GM23338 (cell line): Measurements from ENCODE around the gene MMP1. TPM values are rescaled to one million over a fixed set of nuclear protein-coding genes. Genes with fewer than 3 reads are reported as not detected.

Experiments used
- ATAC-seq: fragments of 200-7000 bp; cut with Tn5 transposase; 3 replicates; pipeline ENCODE4 v1.9.1; 2020
- DNase-seq: peaks from one replicate; pipeline ENCODE4 v3.0.0-alpha.2; 2015; ENCODE audit warnings: low spot score
- H2AFZ ChIP-seq: fragments of 200-600 bp; sonication (generic); 2 replicates; pipeline ENCODE4 v1.8.0; 2016; ENCODE audit warnings: antibody characterized with exemption, mild to moderate bottlenecking, moderate library complexity
- H3F3A ChIP-seq: fragments of 200-600 bp; sonication (generic); replicated peaks from 2 replicates; pipeline ENCODE4 v1.8.0; 2017; ENCODE audit warnings: antibody characterized with exemption, mixed run types, low read depth
- H3K27ac ChIP-seq: fragments of 200-600 bp; sonication (generic); 2 replicates; pipeline ENCODE4 v1.6.1; 2016; ENCODE audit warnings: low read depth
- H3K27me3 ChIP-seq: fragments of 200-600 bp; sonication (generic); 2 replicates; pipeline ENCODE4 v1.8.0; 2016; ENCODE audit warnings: mild to moderate bottlenecking, mixed run types, moderate library complexity; ENCODE audit not compliant: insufficient read depth
- H3K36me3 ChIP-seq: fragments of 200-600 bp; sonication (generic); 2 replicates; pipeline ENCODE4 v1.8.0; 2016; ENCODE audit warnings: mild to moderate bottlenecking; ENCODE audit not compliant: insufficient read depth
- H3K4me1 ChIP-seq: fragments of 200-600 bp; sonication (generic); 2 replicates; pipeline ENCODE4 v1.8.0; 2016; ENCODE audit warnings: mild to moderate bottlenecking, moderate library complexity; ENCODE audit not compliant: insufficient read depth
- H3K4me2 ChIP-seq: fragments of 200-600 bp; sonication (generic); 2 replicates; pipeline ENCODE4 v1.7.1; 2017; ENCODE audit warnings: mixed run types
- H3K4me3 ChIP-seq: fragments of 200-600 bp; sonication (generic); 2 replicates; pipeline ENCODE4 v1.6.1; 2016; ENCODE audit warnings: mixed run types
- H3K79me2 ChIP-seq: fragments of 200-600 bp; sonication (generic); replicated peaks from 2 replicates; pipeline ENCODE4 v1.8.0; 2017; ENCODE audit warnings: mild to moderate bottlenecking; ENCODE audit not compliant: insufficient read depth
- H3K9me2 ChIP-seq: fragments of 200-600 bp; sonication (generic); 2 replicates; pipeline ENCODE4 v1.8.0; 2017; ENCODE audit not compliant: insufficient read depth
- H4K20me1 ChIP-seq: fragments of 200-600 bp; sonication (generic); replicated peaks from 2 replicates; pipeline ENCODE4 v1.8.0; 2017; ENCODE audit warnings: mild to moderate bottlenecking; ENCODE audit not compliant: insufficient read depth
- H3K27ac Mint-ChIP-seq: 2 replicates; pipeline ENCODE4 v1.8.0; 2020; ENCODE audit warnings: inconsistent platforms, mild to moderate bottlenecking, moderate library complexity, mixed read lengths
- H3K27me3 Mint-ChIP-seq: 3 replicates; pipeline ENCODE4 v1.8.0; 2022; ENCODE audit warnings: low read depth, mild to moderate bottlenecking, moderate library complexity, mixed read lengths, inconsistent platforms; ENCODE audit not compliant: insufficient read depth, poor library complexity
- H3K36me3 Mint-ChIP-seq: 3 replicates; pipeline ENCODE4 v1.8.0; 2021; ENCODE audit warnings: low read depth, mild to moderate bottlenecking, inconsistent platforms, moderate library complexity, mixed read lengths
- H3K4me1 Mint-ChIP-seq: 3 replicates; pipeline ENCODE4 v1.8.0; 2020; ENCODE audit warnings: mild to moderate bottlenecking, inconsistent platforms, mixed read lengths
- H3K4me3 Mint-ChIP-seq: 3 replicates; pipeline ENCODE4 v1.8.0; 2021; ENCODE audit warnings: moderate library complexity, mild to moderate bottlenecking, inconsistent platforms, mixed read lengths
- H3K9me3 Mint-ChIP-seq: 3 replicates; pipeline ENCODE4 v1.8.0; 2020; ENCODE audit warnings: moderate library complexity, mild to moderate bottlenecking, inconsistent platforms, mixed read lengths
- EZH2 ChIP-seq: fragments of 200-600 bp; sonication (generic); IDR thresholded peaks from one replicate; pipeline ENCODE4 v1.8.0; 2017; ENCODE audit warnings: antibody characterized with exemption, mild to moderate bottlenecking, low read depth; ENCODE audit not compliant: unreplicated experiment
- EZH2phosphoT487 ChIP-seq: fragments of 200-600 bp; sonication (generic); IDR thresholded peaks from one replicate; pipeline ENCODE4 v1.8.1; 2018; ENCODE audit warnings: antibody characterized with exemption; ENCODE audit not compliant: unreplicated experiment
- JUNB ChIP-seq: IDR thresholded peaks from one replicate; pipeline ENCODE4 v1.6.1; 2016; ENCODE audit warnings: antibody characterized with exemption; ENCODE audit not compliant: unreplicated experiment
- NANOG ChIP-seq: IDR thresholded peaks from 2 replicates; pipeline ENCODE4 v1.6.1; 2016; ENCODE audit warnings: antibody characterized with exemption, borderline replicate concordance
- POLR2AphosphoS5 ChIP-seq: IDR thresholded peaks from 2 replicates; pipeline ENCODE4 v1.6.1; 2016; ENCODE audit warnings: antibody characterized with exemption, low read depth
- STAT1 ChIP-seq: IDR thresholded peaks from one replicate; pipeline ENCODE4 v1.6.1; 2016; ENCODE audit warnings: antibody characterized with exemption; ENCODE audit not compliant: unreplicated experiment
- ZNF331 ChIP-seq: fragments of 250-450 bp; sonication (Bioruptor Pico); IDR thresholded peaks from 2 replicates; pipeline ENCODE4 v1.5.0; 2020; ENCODE audit warnings: low read depth, mild to moderate bottlenecking, moderate library complexity
- polyA plus RNA-seq: library from polyadenylated mRNA; unstranded; fragments of >200 nt; fragmentation: Nextera tagmentation; extraction: Ambion mirVana; gene quantifications from 2 replicates; pipeline ENCODE4 v1.2.1, GENCODE V29; 2016
- total RNA-seq: library from RNA; depleted of rRNA; stranded (reverse); fragments of >200 nt; shearing (Covaris generic); gene quantifications from 2 replicates; pipeline ENCODE4 v1.2.3, GENCODE V29; 2014
- TF ChIP-seq, protein P1 (sequence below): IDR thresholded peaks from one replicate; pipeline ENCODE4 v1.6.1; 2018; ENCODE audit warnings: antibody characterized with exemption; ENCODE audit not compliant: unreplicated experiment
- TF ChIP-seq, protein P2 (sequence below): IDR thresholded peaks from 2 replicates; pipeline ENCODE4 v1.6.1; 2016; ENCODE audit warnings: antibody characterized with exemption
- TF ChIP-seq, protein P3 (sequence below), 2 experiments: fragments of 200-600 bp in 1 of 2; sonication (generic) in 1 of 2; conservative IDR thresholded peaks; 2 replicates each; pipeline versions ENCODE4 v1.5.1 to v1.6.1; 2016 to 2017; ENCODE audit warnings: antibody characterized with exemption in 2 of 2, low read depth in 2 of 2, mild to moderate bottlenecking in 2 of 2, moderate library complexity in 1 of 2
- TF ChIP-seq, protein P4 (sequence below): fragments of 250-450 bp; sonication (Bioruptor Pico); IDR thresholded peaks from 2 replicates; pipeline ENCODE4 v1.5.0; 2020; ENCODE audit warnings: mild to moderate bottlenecking, moderate library complexity

Gene MMP1
- total and polyA plus RNA-seq, 2 experiments from 2014 or later, result not detected

DNA sequence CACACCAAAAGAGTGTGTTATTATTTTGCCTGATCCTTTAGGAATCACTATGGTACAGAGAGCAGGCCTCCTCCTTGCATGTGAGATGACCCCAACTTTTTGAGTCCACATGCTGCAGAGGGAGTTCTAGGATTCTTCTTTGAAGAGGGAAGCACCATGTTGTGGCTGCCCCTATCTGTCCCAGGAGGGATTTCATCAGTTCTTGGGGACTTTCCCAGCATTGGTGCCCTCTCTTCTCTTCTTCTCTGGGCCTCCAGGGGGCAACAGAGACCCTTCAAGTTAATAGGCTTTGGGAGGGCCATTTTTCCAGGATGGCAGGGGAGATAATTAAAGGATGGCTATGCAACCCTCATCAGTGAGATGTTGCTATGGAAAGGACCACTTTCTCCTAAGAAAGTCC is 3.6 kb downstream of the MMP1 start (continued):
- TF ChIP-seq, protein P1, sequence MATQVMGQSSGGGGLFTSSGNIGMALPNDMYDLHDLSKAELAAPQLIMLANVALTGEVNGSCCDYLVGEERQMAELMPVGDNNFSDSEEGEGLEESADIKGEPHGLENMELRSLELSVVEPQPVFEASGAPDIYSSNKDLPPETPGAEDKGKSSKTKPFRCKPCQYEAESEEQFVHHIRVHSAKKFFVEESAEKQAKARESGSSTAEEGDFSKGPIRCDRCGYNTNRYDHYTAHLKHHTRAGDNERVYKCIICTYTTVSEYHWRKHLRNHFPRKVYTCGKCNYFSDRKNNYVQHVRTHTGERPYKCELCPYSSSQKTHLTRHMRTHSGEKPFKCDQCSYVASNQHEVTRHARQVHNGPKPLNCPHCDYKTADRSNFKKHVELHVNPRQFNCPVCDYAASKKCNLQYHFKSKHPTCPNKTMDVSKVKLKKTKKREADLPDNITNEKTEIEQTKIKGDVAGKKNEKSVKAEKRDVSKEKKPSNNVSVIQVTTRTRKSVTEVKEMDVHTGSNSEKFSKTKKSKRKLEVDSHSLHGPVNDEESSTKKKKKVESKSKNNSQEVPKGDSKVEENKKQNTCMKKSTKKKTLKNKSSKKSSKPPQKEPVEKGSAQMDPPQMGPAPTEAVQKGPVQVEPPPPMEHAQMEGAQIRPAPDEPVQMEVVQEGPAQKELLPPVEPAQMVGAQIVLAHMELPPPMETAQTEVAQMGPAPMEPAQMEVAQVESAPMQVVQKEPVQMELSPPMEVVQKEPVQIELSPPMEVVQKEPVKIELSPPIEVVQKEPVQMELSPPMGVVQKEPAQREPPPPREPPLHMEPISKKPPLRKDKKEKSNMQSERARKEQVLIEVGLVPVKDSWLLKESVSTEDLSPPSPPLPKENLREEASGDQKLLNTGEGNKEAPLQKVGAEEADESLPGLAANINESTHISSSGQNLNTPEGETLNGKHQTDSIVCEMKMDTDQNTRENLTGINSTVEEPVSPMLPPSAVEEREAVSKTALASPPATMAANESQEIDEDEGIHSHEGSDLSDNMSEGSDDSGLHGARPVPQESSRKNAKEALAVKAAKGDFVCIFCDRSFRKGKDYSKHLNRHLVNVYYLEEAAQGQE, result no peak
- TF ChIP-seq JUNB (no peak), EZH2phosphoT487 (no peak), STAT1 (no peak), POLR2AphosphoS5 (no peak)
- TF ChIP-seq, protein P2, sequence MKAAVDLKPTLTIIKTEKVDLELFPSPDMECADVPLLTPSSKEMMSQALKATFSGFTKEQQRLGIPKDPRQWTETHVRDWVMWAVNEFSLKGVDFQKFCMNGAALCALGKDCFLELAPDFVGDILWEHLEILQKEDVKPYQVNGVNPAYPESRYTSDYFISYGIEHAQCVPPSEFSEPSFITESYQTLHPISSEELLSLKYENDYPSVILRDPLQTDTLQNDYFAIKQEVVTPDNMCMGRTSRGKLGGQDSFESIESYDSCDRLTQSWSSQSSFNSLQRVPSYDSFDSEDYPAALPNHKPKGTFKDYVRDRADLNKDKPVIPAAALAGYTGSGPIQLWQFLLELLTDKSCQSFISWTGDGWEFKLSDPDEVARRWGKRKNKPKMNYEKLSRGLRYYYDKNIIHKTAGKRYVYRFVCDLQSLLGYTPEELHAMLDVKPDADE, result no peak
- TF ChIP-seq, protein P3, sequence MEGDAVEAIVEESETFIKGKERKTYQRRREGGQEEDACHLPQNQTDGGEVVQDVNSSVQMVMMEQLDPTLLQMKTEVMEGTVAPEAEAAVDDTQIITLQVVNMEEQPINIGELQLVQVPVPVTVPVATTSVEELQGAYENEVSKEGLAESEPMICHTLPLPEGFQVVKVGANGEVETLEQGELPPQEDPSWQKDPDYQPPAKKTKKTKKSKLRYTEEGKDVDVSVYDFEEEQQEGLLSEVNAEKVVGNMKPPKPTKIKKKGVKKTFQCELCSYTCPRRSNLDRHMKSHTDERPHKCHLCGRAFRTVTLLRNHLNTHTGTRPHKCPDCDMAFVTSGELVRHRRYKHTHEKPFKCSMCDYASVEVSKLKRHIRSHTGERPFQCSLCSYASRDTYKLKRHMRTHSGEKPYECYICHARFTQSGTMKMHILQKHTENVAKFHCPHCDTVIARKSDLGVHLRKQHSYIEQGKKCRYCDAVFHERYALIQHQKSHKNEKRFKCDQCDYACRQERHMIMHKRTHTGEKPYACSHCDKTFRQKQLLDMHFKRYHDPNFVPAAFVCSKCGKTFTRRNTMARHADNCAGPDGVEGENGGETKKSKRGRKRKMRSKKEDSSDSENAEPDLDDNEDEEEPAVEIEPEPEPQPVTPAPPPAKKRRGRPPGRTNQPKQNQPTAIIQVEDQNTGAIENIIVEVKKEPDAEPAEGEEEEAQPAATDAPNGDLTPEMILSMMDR (conservative IDR thresholded peaks at IDR 0.05; ENCODE audit: low read depth in 2 of 2), result peak; percentile 79 to 81

DNA sequence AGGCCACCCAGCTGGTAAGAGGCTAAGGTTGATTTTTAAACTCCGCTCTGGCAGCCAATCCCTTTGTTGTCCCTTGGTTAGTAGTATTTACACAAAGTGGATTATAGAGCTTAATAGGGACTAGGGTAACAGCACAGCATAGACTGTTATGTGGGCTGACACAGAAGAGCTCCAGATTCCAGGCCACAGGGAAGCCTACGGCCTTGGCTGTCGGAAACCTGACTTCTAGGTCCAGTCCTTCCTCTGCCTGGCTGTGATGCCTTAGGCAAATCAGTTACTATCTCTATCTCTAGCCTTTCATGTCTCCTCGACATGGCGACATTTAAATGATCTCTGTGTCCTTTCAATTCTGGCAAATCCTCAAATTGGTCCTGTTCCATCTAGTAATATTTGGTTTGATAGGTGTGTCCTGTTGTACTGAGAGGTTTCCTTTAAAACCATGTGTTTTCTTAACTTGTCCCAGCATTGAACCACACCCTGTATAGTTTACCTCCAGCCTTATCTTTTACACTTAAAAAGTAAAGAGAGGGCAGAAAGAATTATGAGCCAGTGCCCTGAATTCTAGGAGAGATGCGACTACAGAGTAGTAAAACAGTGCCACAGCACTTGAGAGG is 4.2 kb downstream of the MMP1 start:
- Mint-ChIP-seq H3K4me3 (no peak overlapping the region), H3K9me3 (no peaks in the 10 kb centered on the region), H3K27me3 (no peaks in the 10 kb centered on the region), H3K36me3 (no peaks in the 10 kb centered on the region), H3K4me1 (peaks cover 2% of the 10 kb centered on the region; the same call in 1 of the 3 replicates), H3K27ac (no peak overlapping the region)
- Histone ChIP-seq H4K20me1 (no peaks in the 10 kb centered on the region), H2AFZ (peak overlapping the region; percentile 45), H3F3A (no peaks in the 10 kb centered on the region), H3K36me3 (no peaks in the 10 kb centered on the region), H3K9me2 (no peaks in the 10 kb centered on the region), H3K27me3 (no peaks in the 10 kb centered on the region), H3K4me3 (no peak overlapping the region), H3K79me2 (no peaks in the 10 kb centered on the region), H3K4me2 (no peak overlapping the region), H3K27ac (no peak overlapping the region), H3K4me1 (no peaks in the 10 kb centered on the region)
- DNase-seq, result no peak
- no peak for ATAC-seq
- TF ChIP-seq EZH2 (no peak), EZH2phosphoT487 (no peak), NANOG (no peak), ZNF331 (CRISPR knock-in tag) (no peak), STAT1 (no peak)
- TF ChIP-seq, protein P4, sequence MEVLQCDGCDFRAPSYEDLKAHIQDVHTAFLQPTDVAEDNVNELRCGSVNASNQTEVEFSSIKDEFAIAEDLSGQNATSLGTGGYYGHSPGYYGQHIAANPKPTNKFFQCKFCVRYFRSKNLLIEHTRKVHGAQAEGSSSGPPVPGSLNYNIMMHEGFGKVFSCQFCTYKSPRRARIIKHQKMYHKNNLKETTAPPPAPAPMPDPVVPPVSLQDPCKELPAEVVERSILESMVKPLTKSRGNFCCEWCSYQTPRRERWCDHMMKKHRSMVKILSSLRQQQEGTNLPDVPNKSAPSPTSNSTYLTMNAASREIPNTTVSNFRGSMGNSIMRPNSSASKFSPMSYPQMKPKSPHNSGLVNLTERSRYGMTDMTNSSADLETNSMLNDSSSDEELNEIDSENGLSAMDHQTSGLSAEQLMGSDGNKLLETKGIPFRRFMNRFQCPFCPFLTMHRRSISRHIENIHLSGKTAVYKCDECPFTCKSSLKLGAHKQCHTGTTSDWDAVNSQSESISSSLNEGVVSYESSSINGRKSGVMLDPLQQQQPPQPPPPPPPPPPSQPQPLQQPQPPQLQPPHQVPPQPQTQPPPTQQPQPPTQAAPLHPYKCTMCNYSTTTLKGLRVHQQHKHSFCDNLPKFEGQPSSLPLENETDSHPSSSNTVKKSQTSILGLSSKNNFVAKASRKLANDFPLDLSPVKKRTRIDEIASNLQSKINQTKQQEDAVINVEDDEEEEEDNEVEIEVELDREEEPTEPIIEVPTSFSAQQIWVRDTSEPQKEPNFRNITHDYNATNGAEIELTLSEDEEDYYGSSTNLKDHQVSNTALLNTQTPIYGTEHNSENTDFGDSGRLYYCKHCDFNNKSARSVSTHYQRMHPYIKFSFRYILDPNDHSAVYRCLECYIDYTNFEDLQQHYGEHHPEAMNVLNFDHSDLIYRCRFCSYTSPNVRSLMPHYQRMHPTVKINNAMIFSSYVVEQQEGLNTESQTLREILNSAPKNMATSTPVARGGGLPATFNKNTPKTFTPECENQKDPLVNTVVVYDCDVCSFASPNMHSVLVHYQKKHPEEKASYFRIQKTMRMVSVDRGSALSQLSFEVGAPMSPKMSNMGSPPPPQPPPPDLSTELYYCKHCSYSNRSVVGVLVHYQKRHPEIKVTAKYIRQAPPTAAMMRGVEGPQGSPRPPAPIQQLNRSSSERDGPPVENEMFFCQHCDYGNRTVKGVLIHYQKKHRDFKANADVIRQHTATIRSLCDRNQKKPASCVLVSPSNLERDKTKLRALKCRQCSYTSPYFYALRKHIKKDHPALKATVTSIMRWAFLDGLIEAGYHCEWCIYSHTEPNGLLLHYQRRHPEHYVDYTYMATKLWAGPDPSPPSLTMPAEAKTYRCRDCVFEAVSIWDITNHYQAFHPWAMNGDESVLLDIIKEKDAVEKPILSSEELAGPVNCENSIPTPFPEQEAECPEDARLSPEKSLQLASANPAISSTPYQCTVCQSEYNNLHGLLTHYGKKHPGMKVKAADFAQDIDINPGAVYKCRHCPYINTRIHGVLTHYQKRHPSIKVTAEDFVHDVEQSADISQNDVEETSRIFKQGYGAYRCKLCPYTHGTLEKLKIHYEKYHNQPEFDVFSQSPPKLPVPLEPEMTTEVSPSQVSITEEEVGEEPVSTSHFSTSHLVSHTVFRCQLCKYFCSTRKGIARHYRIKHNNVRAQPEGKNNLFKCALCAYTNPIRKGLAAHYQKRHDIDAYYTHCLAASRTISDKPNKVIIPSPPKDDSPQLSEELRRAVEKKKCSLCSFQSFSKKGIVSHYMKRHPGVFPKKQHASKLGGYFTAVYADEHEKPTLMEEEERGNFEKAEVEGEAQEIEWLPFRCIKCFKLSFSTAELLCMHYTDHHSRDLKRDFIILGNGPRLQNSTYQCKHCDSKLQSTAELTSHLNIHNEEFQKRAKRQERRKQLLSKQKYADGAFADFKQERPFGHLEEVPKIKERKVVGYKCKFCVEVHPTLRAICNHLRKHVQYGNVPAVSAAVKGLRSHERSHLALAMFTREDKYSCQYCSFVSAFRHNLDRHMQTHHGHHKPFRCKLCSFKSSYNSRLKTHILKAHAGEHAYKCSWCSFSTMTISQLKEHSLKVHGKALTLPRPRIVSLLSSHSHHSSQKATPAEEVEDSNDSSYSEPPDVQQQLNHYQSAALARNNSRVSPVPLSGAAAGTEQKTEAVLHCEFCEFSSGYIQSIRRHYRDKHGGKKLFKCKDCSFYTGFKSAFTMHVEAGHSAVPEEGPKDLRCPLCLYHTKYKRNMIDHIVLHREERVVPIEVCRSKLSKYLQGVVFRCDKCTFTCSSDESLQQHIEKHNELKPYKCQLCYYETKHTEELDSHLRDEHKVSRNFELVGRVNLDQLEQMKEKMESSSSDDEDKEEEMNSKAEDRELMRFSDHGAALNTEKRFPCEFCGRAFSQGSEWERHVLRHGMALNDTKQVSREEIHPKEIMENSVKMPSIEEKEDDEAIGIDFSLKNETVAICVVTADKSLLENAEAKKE (CRISPR knock-in tag), result no peak
